GM12878 (cell line): ENCODE measurements around the gene AKAP8. TPM values are rescaled to one million over a fixed set of nuclear protein-coding genes. Genes with fewer than 3 reads are reported as not detected.

Experiments used
- ATAC-seq: fragments of 200-7000 bp; cut with Tn5 transposase; 3 replicates; pipeline ENCODE4 v1.9.1; 2020; ENCODE audit warnings: mild to moderate bottlenecking, moderate library complexity
- BruUV-seq: library from RNA; stranded (reverse); fragments of 400-500 nt; replicated peaks from 2 replicates; lab custom pipeline; 2021; lab: Mats Ljungman, UMichigan
- CTCF ChIA-PET: fragments of 300-600 bp; sonication (Branson Sonifier 250); formaldehyde crosslinking; extraction: SDS; loops from one replicate; lab custom pipeline; 2021; ENCODE audit warnings: inconsistent platforms; lab: Yijun Ruan, JAX
- POLR2A ChIA-PET: fragments of 350-600 bp; formaldehyde crosslinking; extraction: SDS; loops from one replicate; lab custom pipeline; 2021; ENCODE audit warnings: inconsistent platforms; lab: Charles Lee
- RAD21 ChIA-PET: fragments of 300-600 bp; sonication (Branson Sonifier 250); formaldehyde crosslinking; loops from one replicate; lab custom pipeline; 2023; ENCODE audit warnings: antibody characterized with exemption; ENCODE audit not compliant: unreplicated experiment; lab: Charles Lee
- SMC1A ChIA-PET: fragments of 300-600 bp; sonication (Branson Sonifier 250); formaldehyde crosslinking; loops from one replicate; lab custom pipeline; 2023; ENCODE audit not compliant: unreplicated experiment, uncharacterized antibody; lab: Charles Lee
- DNase-seq: peaks from one replicate; pipeline ENCODE4 v3.0.0-alpha.2; 2011; ENCODE audit warnings: low read depth, low spot score
- FAIRE-seq: peaks from 3 replicates; lab custom pipeline; 2011; peaks lifted over from hg19 to GRCh38; lab: Jason Lieb, UNC
- H2AFZ ChIP-seq: 2 replicates; pipeline ENCODE4 v1.6.0; 2011; ENCODE audit warnings: low read depth, low read length, control low read depth; ENCODE audit not compliant: control insufficient read depth
- H3K27ac ChIP-seq: 2 replicates; pipeline ENCODE4 v1.5.1; 2011; ENCODE audit warnings: control low read depth; ENCODE audit not compliant: control insufficient read depth, insufficient read depth
- H3K27me3 ChIP-seq, 2 experiments: replicated peaks in 1 of 2; 2 replicates each; pipeline versions ENCODE4 v1.6.0 to v1.6.1; 2011; ENCODE audit warnings: low read length in 1 of 2; ENCODE audit not compliant: control insufficient read depth in 2 of 2, insufficient read depth in 2 of 2
- H3K36me3 ChIP-seq, 2 experiments: 2 replicates each; pipeline ENCODE4 v1.5.1; 2011; ENCODE audit warnings: low read length in 1 of 2; ENCODE audit not compliant: control insufficient read depth in 2 of 2, insufficient read depth in 2 of 2
- H3K4me1 ChIP-seq: 2 replicates; pipeline ENCODE4 v1.6.1; 2011; ENCODE audit warnings: mild to moderate bottlenecking, low read length, moderate library complexity, mixed read lengths; ENCODE audit not compliant: control insufficient read depth, insufficient read depth
- H3K4me2 ChIP-seq: 2 replicates; pipeline ENCODE4 v1.6.0; 2011; ENCODE audit warnings: control low read depth; ENCODE audit not compliant: control insufficient read depth, insufficient read depth
- H3K4me3 ChIP-seq: fragments of 200-600 bp; sonication (generic); 2 replicates; pipeline ENCODE4 v1.5.1; 2016
- H3K79me2 ChIP-seq: 2 replicates; pipeline ENCODE4 v1.6.0; 2011; ENCODE audit warnings: low read length; ENCODE audit not compliant: control insufficient read depth, insufficient read depth
- H3K9ac ChIP-seq: 2 replicates; pipeline ENCODE4 v1.8.0; 2011; ENCODE audit warnings: low read length, control low read depth, mixed read lengths; ENCODE audit not compliant: control insufficient read depth, insufficient read depth
- H3K9me3 ChIP-seq: replicated peaks from 3 replicates; pipeline ENCODE4 v1.5.1; 2011; ENCODE audit warnings: mild to moderate bottlenecking, low read length; ENCODE audit not compliant: control insufficient read depth, insufficient read depth
- H4K20me1 ChIP-seq: 2 replicates; pipeline ENCODE4 v1.6.0; 2011; ENCODE audit not compliant: control insufficient read depth, insufficient read depth
- MLLT1 ChIP-seq: fragments of 450-650 bp; IDR thresholded peaks from 2 replicates; pipeline ENCODE4 v1.6.1; 2016; ENCODE audit warnings: mild to moderate bottlenecking
- POLR2A ChIP-seq: IDR thresholded peaks from 2 replicates; pipeline ENCODE4 v1.6.1; 2011; ENCODE audit warnings: low read depth, mild to moderate bottlenecking, low read length
- SRF ChIP-seq, 2 experiments: IDR thresholded peaks; 2 replicates each; pipeline ENCODE4 v1.6.1; 2011; ENCODE audit warnings: low read depth in 2 of 2, low read length in 2 of 2, mild to moderate bottlenecking in 1 of 2, moderate library complexity in 1 of 2
- YY1 ChIP-seq: IDR thresholded peaks from 2 replicates; pipeline ENCODE4 v1.6.1; 2011; ENCODE audit warnings: low read depth, mild to moderate bottlenecking, low read length
- WGBS: methylation state at CpG from one replicate; pipeline ENCODE4 v1.1.6; 2016; ENCODE audit warnings: low lambda C conversion rate; ENCODE audit not compliant: insufficient replicate concordance, insufficient coverage; ENCODE audit errors: missing lambda C conversion rate; 5-methylcytosine and 5-hydroxymethylcytosine counted together
- in situ Hi-C: fragments of 300-500 bp; cut with MboI; formaldehyde crosslinking; loops from 9 replicates; pipeline ENCODE4 v1.14.3; 2018; ENCODE audit warnings: mixed read lengths
- intact Hi-C: fragments of 100-400 bp; cut with micrococcal nuclease; formaldehyde crosslinking; loops from one replicate; pipeline ENCODE4 v1.14.2; 2022; ENCODE audit not compliant: unreplicated experiment
- polyA plus RNA-seq, 11 experiments: library from polyadenylated mRNA; depleted of rRNA in 4 of 11; unstranded in 6 of 11; stranded (reverse) in 5 of 11; fragments of >200 nt; fragmentation: Nextera tagmentation in 4 of 11; fragmentation: Illumina TruSeq in 1 of 11; extraction: Ambion mirVana in 4 of 11; extraction: Trizol in 1 of 11; gene quantifications; 1 replicate in 1 of 11; 2 replicates in 10 of 11; pipeline versions ENCODE4 v1.2.1 to v1.2.3, GENCODE V29; 2011 to 2016; ENCODE audit warnings: inconsistent platforms in 2 of 11, missing spikeins in 2 of 11, low read depth in 1 of 11
- total RNA-seq, 4 experiments: library from RNA; depleted of rRNA in 3 of 4; stranded (reverse); fragments of >200 nt in 3 of 4; fragmentation: Illumina TruSeq in 1 of 4; extraction: Trizol in 1 of 4; gene quantifications; 2 replicates each; pipeline versions ENCODE4 v1.2.1 to v1.2.3, GENCODE V29; 2013 to 2021
- TF ChIP-seq, protein P1 (sequence below): fragments of 450-650 bp; IDR thresholded peaks from 2 replicates; pipeline ENCODE4 v1.6.1; 2017; ENCODE audit warnings: antibody characterized with exemption, mild to moderate bottlenecking, moderate library complexity

AKAP8 gene
- total and polyA plus RNA-seq, 10 of the 15 experiments (the other 5 are each of a cell fraction or from before 2014, with no cell fraction given): 5.3 to 57.7 (median 20.6) TPM

DNA sequence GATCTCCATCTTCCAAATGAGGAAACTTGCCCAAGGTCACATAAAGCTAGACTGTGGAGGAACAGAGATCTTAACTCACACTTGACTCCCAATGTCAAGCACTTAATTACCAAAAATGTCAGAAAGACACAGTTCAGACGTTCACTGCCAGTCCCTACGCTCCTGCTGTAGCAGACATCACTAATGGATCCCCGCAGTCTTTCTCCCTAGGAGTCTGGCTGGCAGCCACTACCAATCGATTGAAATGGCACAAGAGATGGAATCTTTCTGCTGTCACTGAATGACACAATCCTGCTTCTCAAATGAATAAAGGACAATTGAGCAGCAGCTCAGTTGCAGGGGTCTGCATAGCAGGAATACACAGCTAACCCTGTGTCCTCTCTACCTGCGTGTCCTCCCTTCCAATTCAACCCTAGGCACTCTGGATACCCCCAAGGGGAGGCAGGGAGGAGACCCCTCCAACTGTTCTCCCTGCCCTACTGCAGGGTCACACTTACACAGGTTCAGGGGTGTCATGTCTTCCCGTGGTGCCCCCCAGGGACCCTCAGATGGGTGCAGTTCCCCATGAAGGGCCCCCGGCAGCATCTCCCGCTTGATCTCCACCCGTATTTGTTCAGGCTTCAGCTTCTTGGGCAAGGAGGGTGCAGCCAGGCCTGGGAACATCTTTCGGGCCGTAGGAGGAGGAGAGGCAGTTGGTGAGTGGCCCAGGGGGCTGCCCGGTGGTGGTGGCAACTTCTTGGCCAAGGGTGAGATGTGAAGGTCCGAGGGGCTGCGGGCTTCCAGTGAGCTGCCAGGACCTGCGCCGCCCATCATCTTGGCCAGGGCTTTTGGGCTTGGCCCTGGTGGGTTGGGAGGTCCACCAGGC lies 47.1 kb upstream of the AKAP8 start:
- FAIRE-seq (no peak), ATAC-seq (peak; percentile 22; the same call in 1 of the 3 replicates), DNase-seq (no peak)
- Histone ChIP-seq H3K36me3 (peaks cover 14 to 46% of the 10 kb centered on the region in 2 experiments), H4K20me1 (no peaks in the 10 kb centered on the region), H3K9me3 (no peaks in the 10 kb centered on the region; the same call in 2 of the 3 replicates), H3K4me2 (no peak overlapping the region), H3K4me3 (no peak overlapping the region), H3K27me3 (no peaks in the 10 kb centered on the region), H3K27ac (no peak overlapping the region), H3K4me1 (peaks cover 10% of the 10 kb centered on the region), H3K9ac (no peak overlapping the region), H2AFZ (no peak overlapping the region), H3K79me2 (peaks cover 22% of the 10 kb centered on the region)
- in situ Hi-C loops (loop anchor here (5.0 kb wide), 1 partner anchor 131 kb away; no protein-coding TSS in a partner anchor), intact Hi-C loops (no loop called here)
- CTCF ChIA-PET: no interaction called here
- RAD21 ChIA-PET: no interaction called here
- WGBS: 94% methylated on average over 16 of the region's 16 CpGs
- TSS peak; percentile 8 for BruUV-seq
- TF ChIP-seq MLLT1 (peak; percentile 92), SRF (IDR thresholded peaks at IDR 0.05; ENCODE audit: low read depth in 2 of 2, low read length in 2 of 2) (peak in 1 of 2 experiments; percentile 70; a peak in 1 of 4 replicates), YY1 (peak; percentile 20; the same call in 1 of the 2 replicates), POLR2A (peak; percentile 9; the same call in 1 of the 2 replicates)
- TF ChIP-seq, protein P1, sequence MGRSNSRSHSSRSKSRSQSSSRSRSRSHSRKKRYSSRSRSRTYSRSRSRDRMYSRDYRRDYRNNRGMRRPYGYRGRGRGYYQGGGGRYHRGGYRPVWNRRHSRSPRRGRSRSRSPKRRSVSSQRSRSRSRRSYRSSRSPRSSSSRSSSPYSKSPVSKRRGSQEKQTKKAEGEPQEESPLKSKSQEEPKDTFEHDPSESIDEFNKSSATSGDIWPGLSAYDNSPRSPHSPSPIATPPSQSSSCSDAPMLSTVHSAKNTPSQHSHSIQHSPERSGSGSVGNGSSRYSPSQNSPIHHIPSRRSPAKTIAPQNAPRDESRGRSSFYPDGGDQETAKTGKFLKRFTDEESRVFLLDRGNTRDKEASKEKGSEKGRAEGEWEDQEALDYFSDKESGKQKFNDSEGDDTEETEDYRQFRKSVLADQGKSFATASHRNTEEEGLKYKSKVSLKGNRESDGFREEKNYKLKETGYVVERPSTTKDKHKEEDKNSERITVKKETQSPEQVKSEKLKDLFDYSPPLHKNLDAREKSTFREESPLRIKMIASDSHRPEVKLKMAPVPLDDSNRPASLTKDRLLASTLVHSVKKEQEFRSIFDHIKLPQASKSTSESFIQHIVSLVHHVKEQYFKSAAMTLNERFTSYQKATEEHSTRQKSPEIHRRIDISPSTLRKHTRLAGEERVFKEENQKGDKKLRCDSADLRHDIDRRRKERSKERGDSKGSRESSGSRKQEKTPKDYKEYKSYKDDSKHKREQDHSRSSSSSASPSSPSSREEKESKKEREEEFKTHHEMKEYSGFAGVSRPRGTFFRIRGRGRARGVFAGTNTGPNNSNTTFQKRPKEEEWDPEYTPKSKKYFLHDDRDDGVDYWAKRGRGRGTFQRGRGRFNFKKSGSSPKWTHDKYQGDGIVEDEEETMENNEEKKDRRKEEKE: no peak
- POLR2A ChIA-PET: interaction anchor here (0.6 kb wide), 1 partner anchor 40 kb away, joined by 3 read pairs; no protein-coding TSS in a partner anchor
- SMC1A ChIA-PET: no interaction called here
